ENCODE measurements around the gene PSD2.

The PSD2 gene

DNA sequence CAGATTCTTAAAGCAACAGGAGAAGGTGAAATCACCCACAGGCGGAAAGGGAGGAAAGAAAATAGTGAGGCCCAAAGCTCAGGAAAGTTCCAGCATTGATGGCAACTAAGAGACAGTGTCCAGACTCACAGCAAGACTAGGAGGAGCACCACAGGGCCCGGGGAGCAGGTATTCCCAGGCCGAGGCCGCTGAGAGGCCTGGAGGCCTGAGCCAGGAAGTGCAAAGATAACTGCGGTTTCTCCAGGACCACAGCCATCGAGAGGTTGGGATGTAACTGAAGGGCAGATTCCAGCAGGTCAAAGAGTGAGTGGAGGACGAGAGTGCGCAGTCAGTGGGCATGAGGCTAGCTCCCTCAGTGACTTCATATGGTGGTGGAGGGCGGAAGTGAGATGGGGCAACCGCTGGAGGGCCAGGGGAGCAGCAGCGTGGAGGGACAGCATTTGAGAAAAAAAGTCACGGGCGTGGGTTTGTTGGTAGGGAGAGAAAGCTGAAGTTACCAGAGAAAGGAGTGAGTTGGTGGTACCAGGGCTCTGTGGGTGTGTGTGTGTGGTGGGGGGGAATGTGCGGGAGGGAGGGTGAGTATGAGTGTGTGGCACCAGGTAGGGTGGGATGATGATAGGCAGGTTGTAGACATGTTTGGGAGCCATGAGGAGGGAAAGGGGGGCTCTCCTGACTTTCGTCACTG, 89.7 kb downstream of the PSD2 start:
- no peak for DNase-seq

DNA sequence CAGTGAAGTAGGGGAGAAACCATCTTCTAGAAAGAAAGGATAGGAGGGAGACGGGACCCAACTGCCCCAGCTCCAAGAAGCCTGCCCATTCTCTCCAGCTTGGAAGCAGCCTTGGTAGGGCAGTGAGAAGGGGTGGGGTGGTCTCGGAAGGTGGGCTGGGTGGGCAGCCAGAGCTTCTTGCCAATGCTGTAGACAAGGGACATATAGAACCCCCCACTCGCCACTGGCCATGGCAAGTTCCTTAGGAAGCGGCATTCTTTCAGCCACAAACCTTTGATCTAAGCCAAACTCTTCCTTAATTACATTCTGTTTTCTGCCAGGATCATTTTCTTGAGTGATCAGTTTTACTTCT, 90.2 kb downstream of the PSD2 start:
- DNase-seq, result no peak

DNA sequence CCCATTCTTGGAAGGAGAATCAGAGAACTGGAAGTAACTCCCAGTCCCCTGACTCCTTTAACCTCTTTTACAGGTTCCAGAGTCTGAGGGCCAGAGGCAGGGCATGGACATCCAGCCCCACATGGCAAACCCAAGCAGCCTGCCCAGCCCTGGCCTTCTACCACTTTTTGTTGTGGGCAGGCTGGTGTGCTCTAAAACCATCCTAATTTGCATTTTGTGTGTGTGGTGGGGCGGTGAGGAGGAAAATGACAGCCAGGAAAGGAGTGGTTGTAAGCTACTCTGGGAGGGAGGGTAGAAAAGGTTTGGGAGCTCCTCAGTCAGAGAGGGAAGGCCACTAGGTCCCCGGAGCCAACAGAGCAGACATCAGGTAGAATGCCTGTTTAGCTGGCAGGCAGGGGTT, 90.6 kb downstream of the PSD2 start:
- no peak for DNase-seq

DNA sequence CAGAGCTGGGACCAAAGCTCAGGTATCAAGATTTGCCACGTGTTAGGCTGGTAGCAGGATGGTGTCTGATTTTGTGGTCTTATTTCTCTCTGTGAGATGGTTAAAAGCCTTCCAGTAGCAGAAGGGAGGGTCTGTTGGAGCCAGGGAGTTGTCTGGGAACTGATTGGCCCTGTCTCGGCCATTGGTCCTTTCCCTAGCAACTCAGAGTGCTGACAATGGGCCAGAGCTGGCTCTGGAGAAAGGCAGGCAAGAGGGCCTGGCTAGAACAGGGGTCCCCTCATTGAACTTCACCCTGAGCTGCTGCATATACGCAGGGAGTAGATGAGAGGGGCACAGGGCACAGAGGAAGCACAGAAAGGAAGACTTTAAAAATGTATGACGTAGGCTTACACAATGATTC, 92.8 kb downstream of the PSD2 start:
- DNase-seq, result no peak

DNA sequence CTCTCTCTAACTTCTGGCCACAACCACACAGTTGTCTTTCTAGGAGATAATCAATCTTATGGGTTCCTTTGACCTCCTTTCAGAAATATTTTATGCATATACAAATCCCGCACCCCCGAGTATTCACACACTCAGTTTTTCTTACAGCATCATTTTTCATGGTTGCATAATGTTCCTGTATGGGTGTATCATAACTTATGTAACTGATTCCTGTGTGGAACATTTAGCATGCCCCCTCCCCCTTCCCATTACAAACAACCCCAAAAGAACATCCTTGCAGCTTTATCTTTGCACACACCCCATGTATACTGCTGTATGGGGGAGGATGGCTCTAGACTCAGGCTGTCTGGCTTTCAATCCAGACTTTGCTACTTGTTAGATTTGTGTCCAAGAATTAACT, 93.8 kb downstream of the PSD2 start:
- DNase-seq, result no peak

DNA sequence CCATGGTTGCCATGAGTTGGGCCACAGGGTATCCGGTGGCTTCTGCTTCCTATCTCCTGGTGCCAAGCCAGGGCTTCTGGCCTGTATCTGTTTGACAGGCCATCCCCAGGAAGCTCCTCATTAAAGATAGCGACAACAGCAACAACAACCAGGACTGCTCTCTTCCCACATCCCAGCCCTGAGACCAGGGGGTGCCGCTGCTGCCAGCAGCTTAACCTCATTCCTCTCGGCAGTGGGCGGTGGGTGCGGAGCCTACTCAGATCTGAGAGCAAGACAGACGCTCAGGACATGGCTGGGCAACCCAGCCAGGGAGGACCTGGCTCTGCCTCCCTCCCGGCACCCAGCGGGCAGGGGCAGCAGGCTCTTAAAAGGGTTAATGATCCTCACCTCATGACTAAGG, 98.3 kb downstream of the PSD2 start:
- DNase-seq, result no peak
